Transverse colon (tissue), 4 donors: ENCODE results near the gene TALDO1. TPM values are rescaled to one million over a fixed set of nuclear protein-coding genes. Genes with fewer than 3 reads are reported as not detected.

ENCODE experiments used
- DNase-seq: peaks from one replicate; pipeline ENCODE4 v3.0.0-alpha.2; 2019
- H3K27ac ChIP-seq, 4 donors: fragments of 200-600 bp; sonication (generic); 2 replicates each; pipeline ENCODE4 v1.5.1; 2016 to 2018; ENCODE audit warnings: inconsistent platforms in 4 of 4
- H3K27me3 ChIP-seq: fragments of 200-600 bp; sonication (generic); 2 replicates; pipeline ENCODE4 v1.5.1; 2017; ENCODE audit warnings: inconsistent platforms
- H3K36me3 ChIP-seq, 4 donors: fragments of 200-600 bp; sonication (generic); 2 replicates each; pipeline ENCODE4 v1.5.1; 2017 to 2019; ENCODE audit warnings: inconsistent platforms in 4 of 4
- H3K4me1 ChIP-seq, 4 donors: fragments of 200-600 bp; sonication (generic); 2 replicates each; pipeline ENCODE4 v1.5.1; 2017 to 2020; ENCODE audit warnings: inconsistent platforms in 4 of 4
- H3K4me3 ChIP-seq, 4 donors: fragments of 200-600 bp; sonication (generic); 1 replicate in 1 of 4; 2 replicates in 3 of 4; pipeline versions ENCODE4 v1.5.1 to v1.6.1; 2017 to 2019; ENCODE audit warnings: inconsistent platforms in 4 of 4
- H3K9me3 ChIP-seq, 2 donors: fragments of 200-600 bp; sonication (generic); 2 replicates each; pipeline ENCODE4 v1.5.1; 2017 to 2019; ENCODE audit warnings: inconsistent platforms in 2 of 2
- CTCF ChIP-seq, 5 experiments: fragments of 200-600 bp in 3 of 5; fragments of 450-650 bp in 2 of 5; sonication (generic) in 3 of 5; IDR thresholded peaks; 1 replicate in 2 of 5; 2 replicates in 3 of 5; pipeline ENCODE4 v1.5.1; 2016 to 2017; ENCODE audit warnings: antibody characterized with exemption in 5 of 5, inconsistent platforms in 3 of 5, mild to moderate bottlenecking in 2 of 5, moderate library complexity in 1 of 5
- EP300 ChIP-seq: sonication (generic); formaldehyde crosslinking; IDR thresholded peaks from one replicate; pipeline ENCODE4 v1.6.1; 2017; ENCODE audit warnings: antibody characterized with exemption, low read depth
- POLR2A ChIP-seq: fragments of 450-650 bp; IDR thresholded peaks from one replicate; pipeline ENCODE4 v1.6.1; 2016; ENCODE audit warnings: antibody characterized with exemption, mild to moderate bottlenecking, moderate library complexity
- POLR2AphosphoS5 ChIP-seq, 3 donors: sonication (generic); formaldehyde crosslinking; IDR thresholded peaks; one replicate each; pipeline ENCODE4 v1.6.1; 2016; ENCODE audit warnings: antibody characterized with exemption in 3 of 3
- WGBS, 2 donors: methylation state at CpG; one replicate each; pipeline ENCODE4 v1.1.5; 2018; ENCODE audit warnings: low coverage in 1 of 2; 5-methylcytosine and 5-hydroxymethylcytosine counted together
- in situ Hi-C, 4 donors: fragments of 200-750 bp; cut with MboI; loops; one replicate each; pipeline versions ENCODE4 v1.15.0 to v1.15.1; 2017; ENCODE audit warnings: low sequenced_read_pairs in 3 of 4, low pct_ligation_motif_present in 1 of 4, low pct_unique_long_range_greater_than_20kb in 1 of 4
- intact Hi-C: fragments of 100-400 bp; cut with DNase I; formaldehyde crosslinking; loops from one replicate; pipeline ENCODE4 v1.15.1; 2023; ENCODE audit warnings: low total_unique reads
- total RNA-seq, 4 donors: library from RNA; depleted of rRNA; stranded (reverse); fragments of >200 nt; gene quantifications; one replicate each; pipeline ENCODE4 v1.1.0, GENCODE V29; 2016

Gene TALDO1
- total RNA-seq, 4 donors from 2014 or later, result 124 to 164 (median 141) TPM

- H3K27me3 ChIP-seq, result no peaks in the 10 kb centered on the region
- no peak overlapping the region for H3K27ac ChIP-seq
- intact Hi-C loops, result no loop called here
- no peak for DNase-seq
- no peaks in the 10 kb centered on the region for H3K9me3 ChIP-seq
- in situ Hi-C loops, result no loop called here
- no peak overlapping the region for H3K4me3 ChIP-seq
- H3K4me1 ChIP-seq, result peaks cover 24 to 29% (median 27%) of the 10 kb centered on the region in 4 donors
- WGBS, 2 donors, result 76% methylated on average over 20 of the region's 20 CpGs; no CpG with 5 or more reads in 1 of the 2 donors
- peaks cover 0 to 16% (median 0%) of the 10 kb centered on the region in 4 donors for H3K36me3 ChIP-seq
- TF ChIP-seq EP300 (no peak), CTCF (IDR thresholded peaks at IDR 0.05) (no peak), POLR2AphosphoS5 (IDR thresholded peaks at IDR 0.05) (no peak), POLR2A (no peak)
These were observed 27.8 kb downstream of the TALDO1 start for GRCh38 chr11:774873-775592.

GRCh38 chr11:776263-776560, 28.9 kb downstream of the TALDO1 start:
- Histone ChIP-seq H3K36me3 (peaks cover 0 to 5% (median 0%) of the 10 kb centered on the region in 4 donors), H3K4me1 (peaks cover 24 to 29% (median 27%) of the 10 kb centered on the region in 4 donors), H3K27ac (peak overlapping the region in 3 of 4 donors; percentile 88 to 93 (median 89)), H3K27me3 (no peaks in the 10 kb centered on the region), H3K4me3 (peak overlapping the region; percentile 93 to 97 (median 95)), H3K9me3 (no peaks in the 10 kb centered on the region)
- intact Hi-C loops, result no loop called here
- no peak for DNase-seq
- TF ChIP-seq POLR2AphosphoS5 (IDR thresholded peaks at IDR 0.05), result no peak
- TF ChIP-seq EP300, result no peak
- TF ChIP-seq CTCF (IDR thresholded peaks at IDR 0.05), result no peak
- no peak for TF ChIP-seq POLR2A
- WGBS, 2 donors, result 25 to 83% methylated on average over 1 to 11 of the region's 11 CpGs
- in situ Hi-C loops, result no loop called here

- H3K27ac ChIP-seq, result peak overlapping the region; percentile 88 to 93 (median 89)
- no peaks in the 10 kb centered on the region for H3K36me3 ChIP-seq
- no peaks in the 10 kb centered on the region for H3K9me3 ChIP-seq
- TF ChIP-seq EP300 (no peak), POLR2A (no peak), CTCF (IDR thresholded peaks at IDR 0.05) (no peak), POLR2AphosphoS5 (IDR thresholded peaks at IDR 0.05) (no peak)
- intact Hi-C loops, result no loop called here
- H3K4me1 ChIP-seq, result peaks cover 24 to 29% (median 27%) of the 10 kb centered on the region in 4 donors
- in situ Hi-C loops, result no loop called here
- WGBS, 2 donors, result 1% methylated on average over 19 of the region's 65 CpGs; no CpG with 5 or more reads in 1 of the 2 donors
- H3K4me3 ChIP-seq, result peak overlapping the region; percentile 93 to 97 (median 95)
- no peaks in the 10 kb centered on the region for H3K27me3 ChIP-seq
- DNase-seq, result no peak
These were observed 29.5 kb downstream of the TALDO1 start for GRCh38 chr11:776561-777287.
